Left renal cortex interstitium (tissue), 4 donors: ENCODE results near the gene MRGPRE. TPM values are rescaled to one million over a fixed set of nuclear protein-coding genes. Genes with fewer than 3 reads are reported as not detected.

ENCODE experiments used
- DNase-seq, 4 donors: peaks; one replicate each; pipeline ENCODE4 v3.0.0-alpha.2; 2013; ENCODE audit warnings: low read depth in 4 of 4, low spot score in 2 of 4, missing footprints in 1 of 4
- polyA plus RNA-seq, 4 donors: library from polyadenylated mRNA; unstranded; fragments of 120-200 nt; gene quantifications; one replicate each; pipeline ENCODE4 v1.2.1, GENCODE V29; 2013; ENCODE audit not compliant: insufficient read length in 4 of 4

The MRGPRE gene
- polyA plus RNA-seq, 4 donors: not detected

DNA sequence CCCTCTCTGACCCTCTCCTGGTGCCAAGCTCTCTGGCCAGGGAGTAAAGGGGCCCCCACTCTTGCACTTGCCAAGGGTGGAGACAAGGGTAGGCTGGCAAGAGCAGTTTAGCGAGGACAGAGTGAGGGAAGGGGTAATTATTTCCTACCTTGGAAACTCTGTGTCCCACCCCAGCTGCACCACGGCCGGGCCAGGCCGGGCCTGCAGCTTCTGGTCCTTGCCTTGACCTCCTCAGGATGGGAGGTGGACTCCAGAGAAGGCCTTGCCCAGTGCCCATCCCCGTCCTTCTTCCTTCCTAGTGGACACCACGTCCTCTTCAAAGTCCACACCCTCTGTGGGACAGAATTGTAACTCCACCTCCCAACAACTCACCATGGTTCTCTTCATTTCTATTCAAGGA lies 48.7 kb downstream of the MRGPRE start:
- DNase-seq: no peak

DNA sequence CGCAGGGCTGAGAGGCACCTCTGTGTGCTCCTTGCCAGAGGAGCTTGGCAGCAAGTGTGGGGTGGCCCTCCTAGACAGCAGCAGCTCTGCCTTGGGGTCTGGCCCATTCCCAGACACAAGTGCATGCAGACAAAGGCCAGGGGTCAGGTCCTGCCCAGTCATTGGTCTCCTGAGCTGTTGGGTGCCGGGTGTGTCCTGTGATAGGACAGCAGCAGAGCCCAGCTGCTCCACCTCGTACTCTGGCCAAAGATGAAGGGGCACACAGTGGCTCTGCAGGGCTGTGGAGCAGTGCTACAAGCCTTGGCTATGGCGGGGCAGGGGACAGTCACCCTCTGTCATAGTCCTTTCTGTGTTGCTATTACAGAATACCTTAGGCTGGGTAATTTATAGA lies 49.8 kb downstream of the MRGPRE start:
- no peak for DNase-seq

DNA sequence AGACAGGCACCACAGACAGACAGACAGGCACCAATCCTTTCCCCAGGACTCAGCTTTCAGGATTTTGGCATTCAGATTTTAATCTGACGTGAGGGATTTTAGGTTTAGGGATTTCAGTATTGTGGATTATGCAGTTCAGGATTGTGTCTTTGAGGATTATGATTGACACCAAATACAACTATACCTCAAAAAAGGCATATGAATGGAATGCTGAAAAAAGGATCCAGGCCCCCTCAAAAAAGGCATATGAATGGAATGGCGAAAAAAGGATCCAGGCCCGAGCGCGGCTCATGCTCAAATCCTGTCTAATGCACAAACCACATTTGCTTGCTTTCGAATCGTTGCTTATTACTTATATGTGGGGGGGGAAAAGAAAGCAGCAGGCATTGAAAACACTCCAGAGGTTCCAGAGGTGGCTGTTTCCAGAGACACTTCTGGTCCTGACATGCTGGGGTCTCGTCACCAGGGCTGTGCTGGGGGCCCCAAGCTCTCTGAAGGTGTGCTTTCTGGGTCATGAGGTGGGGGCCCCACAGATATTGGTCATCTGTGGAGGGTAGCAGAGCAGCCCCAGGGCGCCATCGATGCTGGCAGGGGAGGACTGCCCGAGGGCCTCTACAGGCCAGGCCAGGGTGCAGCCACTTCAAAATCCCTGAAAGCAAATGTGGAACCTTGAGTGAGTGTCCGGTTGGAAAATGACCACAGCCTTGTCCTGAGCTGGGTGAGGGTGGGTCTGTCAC lies 50.3 kb downstream of the MRGPRE start:
- no peak for DNase-seq

DNA sequence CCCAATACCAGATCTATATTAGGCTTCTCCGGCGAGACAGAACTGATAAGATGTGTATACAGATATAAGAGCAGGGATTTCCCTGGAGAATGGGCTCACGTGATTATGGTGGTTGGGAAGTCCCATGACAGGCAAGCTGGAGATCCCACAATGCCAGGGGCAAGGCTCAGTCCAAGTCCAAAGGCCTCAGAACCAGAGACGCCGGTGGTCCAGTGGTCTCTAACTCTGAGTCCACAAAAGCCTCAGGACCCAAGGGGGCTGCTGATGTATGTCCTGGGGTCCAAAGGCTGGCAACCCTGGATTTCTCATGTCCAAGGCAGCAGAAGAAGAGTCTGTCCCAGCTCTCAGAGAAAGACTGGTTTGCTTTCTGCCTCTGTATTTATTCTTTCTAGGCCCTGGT lies 51.3 kb downstream of the MRGPRE start:
- DNase-seq: no peak

DNA sequence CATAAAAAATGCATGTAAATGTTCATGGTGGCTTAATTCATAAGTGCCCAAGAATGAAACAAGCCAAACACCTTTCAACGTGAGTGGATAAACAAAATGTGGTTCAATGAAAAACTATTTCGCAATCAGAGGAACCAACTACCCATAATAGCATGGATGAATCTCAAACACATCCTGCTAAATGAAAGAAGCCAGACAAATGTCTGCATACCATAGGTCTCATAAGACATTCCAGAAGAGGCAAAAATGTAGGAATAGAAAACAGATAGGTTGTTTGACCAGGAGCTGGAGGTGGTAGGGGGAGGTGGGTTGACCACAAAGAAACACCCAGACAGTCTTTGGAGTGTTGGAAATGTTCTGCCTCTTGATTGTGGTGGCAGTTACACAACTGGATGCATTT lies 53.9 kb downstream of the MRGPRE start:
- DNase-seq: no peak

DNA sequence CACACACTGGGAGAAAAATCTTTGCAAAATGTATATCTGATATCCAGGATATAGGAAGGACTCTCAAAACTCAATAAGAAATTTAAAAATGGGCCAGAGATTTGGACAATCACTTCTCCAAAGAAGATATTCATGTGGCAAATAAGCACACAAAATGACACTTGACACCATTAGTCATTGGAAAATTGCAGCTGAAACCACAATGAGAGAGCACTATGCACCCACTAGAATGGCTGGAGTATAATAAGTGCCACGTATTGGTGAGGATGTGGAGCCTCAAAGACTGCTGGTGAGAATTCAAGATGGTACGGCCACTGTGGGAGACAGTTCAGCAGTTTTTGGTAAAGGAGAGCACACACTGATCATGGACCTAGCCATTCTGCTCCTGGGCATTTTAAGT lies 54.3 kb downstream of the MRGPRE start:
- DNase-seq: no peak

Other genes starting within 250 kb of the MRGPRE start
- 100 to 1,000 TPM; 154 to 219 (median 195) TPM for gene NAP1L4, start 240.1 kb downstream of the MRGPRE start, polyA plus RNA-seq
- 10 to 100 TPM; 24.1 to 29.1 (median 27.0) TPM for gene CARS1, start 175.0 kb downstream of the MRGPRE start, polyA plus RNA-seq
- 10 to 100 TPM; 15.5 to 30.1 (median 25.0) TPM for gene OSBPL5, start 67.1 kb downstream of the MRGPRE start, polyA plus RNA-seq
- gene MRGPRG, start 13.6 kb downstream of the MRGPRE start, polyA plus RNA-seq: not detected
- gene ZNF195, start 146.7 kb upstream of the MRGPRE start, polyA plus RNA-seq: 10 to 100 TPM; 32.4 to 46.6 (median 38.4) TPM